Muscle of leg (tissue), 9 donors: Measurements from ENCODE around the gene PLXNA3. TPM values are rescaled to one million over a fixed set of nuclear protein-coding genes. Genes with fewer than 3 reads are reported as not detected.

Source experiments
- polyA plus RNA-seq, 8 donors: library from polyadenylated mRNA; unstranded; fragments of 120-200 nt; gene quantifications; one replicate each; pipeline versions ENCODE4 v1.2.1 to v1.2.3, GENCODE V29; 2013; ENCODE audit warnings: inconsistent platforms in 1 of 8, low replicate concordance in 1 of 8; ENCODE audit not compliant: insufficient read length in 8 of 8, insufficient read depth in 1 of 8
- total RNA-seq: library from RNA; stranded (reverse); fragments of 120-200 nt; gene quantifications from one replicate; pipeline ENCODE4 v1.2.4, GENCODE V29; 2013

The PLXNA3 gene
- total and polyA plus RNA-seq, 9 donors = 7.4 to 48.1 (median 38.8) TPM

Other genes with a start within 250 kb of the PLXNA3 start
- gene OPN1MW2, start 238.5 kb upstream of the PLXNA3 start, total RNA-seq = not detected
- not detected for gene OPN1MW2, start 238.5 kb upstream of the PLXNA3 start, polyA plus RNA-seq
- gene OPN1MW3, start 200.7 kb upstream of the PLXNA3 start, total RNA-seq = not detected
- gene OPN1MW3, start 200.7 kb upstream of the PLXNA3 start, polyA plus RNA-seq = not detected
- not detected for gene TEX28, start 163.2 kb upstream of the PLXNA3 start, total RNA-seq
- gene TEX28, start 163.2 kb upstream of the PLXNA3 start, polyA plus RNA-seq = not detected
- gene TKTL1, start 162.5 kb upstream of the PLXNA3 start, total RNA-seq = 0.27 TPM
- gene TKTL1, start 162.5 kb upstream of the PLXNA3 start, polyA plus RNA-seq = under 1 TPM; 0.15 to 0.73 (median 0.29) TPM
- 212 TPM for gene FLNA, start 83.6 kb upstream of the PLXNA3 start, total RNA-seq
- gene FLNA, start 83.6 kb upstream of the PLXNA3 start, polyA plus RNA-seq = 100 to 1,000 TPM; 329 to 450 (median 367) TPM
- 8.7 TPM for gene EMD, start 79.0 kb upstream of the PLXNA3 start, total RNA-seq
- 10 to 100 TPM; 48.8 to 66.7 (median 57.4) TPM for gene EMD, start 79.0 kb upstream of the PLXNA3 start, polyA plus RNA-seq
- gene RPL10, start 59.9 kb upstream of the PLXNA3 start, total RNA-seq = 7,222 TPM
- 1,000 to 10,000 TPM; 5,887 to 6,889 (median 5,977) TPM for gene RPL10, start 59.9 kb upstream of the PLXNA3 start, polyA plus RNA-seq
- 35.2 TPM for gene DNASE1L1, start 49.0 kb upstream of the PLXNA3 start, total RNA-seq
- gene DNASE1L1, start 49.0 kb upstream of the PLXNA3 start, polyA plus RNA-seq = 10 to 100 TPM; 17.8 to 38.7 (median 30.8) TPM
- 17.2 TPM for gene TAFAZZIN, start 46.7 kb upstream of the PLXNA3 start, total RNA-seq
- 10 to 100 TPM; 17.0 to 34.8 (median 27.3) TPM for gene TAFAZZIN, start 46.7 kb upstream of the PLXNA3 start, polyA plus RNA-seq
- gene ATP6AP1, start 29.6 kb upstream of the PLXNA3 start, total RNA-seq = 30.0 TPM
- 10 to 100 TPM; 58.0 to 78.3 (median 67.6) TPM for gene ATP6AP1, start 29.6 kb upstream of the PLXNA3 start, polyA plus RNA-seq
- gene GDI1, start 21.1 kb upstream of the PLXNA3 start, total RNA-seq = 45.4 TPM
- 100 to 1,000 TPM in 2 of 8 donors, 10 to 100 TPM in 6; 78.6 to 106 (median 91.5) TPM for gene GDI1, start 21.1 kb upstream of the PLXNA3 start, polyA plus RNA-seq
- gene FAM50A, start 14.1 kb upstream of the PLXNA3 start, total RNA-seq = 38.0 TPM
- gene FAM50A, start 14.1 kb upstream of the PLXNA3 start, polyA plus RNA-seq = 10 to 100 TPM; 61.4 to 71.4 (median 65.9) TPM
- 16.2 TPM for gene LAGE3, start 21.0 kb downstream of the PLXNA3 start, total RNA-seq
- 10 to 100 TPM; 12.1 to 15.9 (median 14.5) TPM for gene LAGE3, start 21.0 kb downstream of the PLXNA3 start, polyA plus RNA-seq
- 26.2 TPM for gene UBL4A, start 28.3 kb downstream of the PLXNA3 start, total RNA-seq
- 10 to 100 TPM; 20.3 to 27.8 (median 24.5) TPM for gene UBL4A, start 28.3 kb downstream of the PLXNA3 start, polyA plus RNA-seq
- 7.8 TPM for gene SLC10A3, start 32.3 kb downstream of the PLXNA3 start, total RNA-seq
- gene SLC10A3, start 32.3 kb downstream of the PLXNA3 start, polyA plus RNA-seq = 10 to 100 TPM; 10.4 to 17.9 (median 13.3) TPM
- gene FAM3A, start 58.0 kb downstream of the PLXNA3 start, total RNA-seq = 19.1 TPM
- gene FAM3A, start 58.0 kb downstream of the PLXNA3 start, polyA plus RNA-seq = 10 to 100 TPM; 22.7 to 34.7 (median 28.9) TPM
- gene G6PD, start 88.6 kb downstream of the PLXNA3 start, total RNA-seq = 5.8 TPM
- 10 to 100 TPM; 11.0 to 19.4 (median 13.9) TPM for gene G6PD, start 88.6 kb downstream of the PLXNA3 start, polyA plus RNA-seq
- gene IKBKG, start 89.3 kb downstream of the PLXNA3 start, total RNA-seq = 9.4 TPM
- gene IKBKG, start 89.3 kb downstream of the PLXNA3 start, polyA plus RNA-seq = 10 to 100 TPM; 12.2 to 16.3 (median 14.0) TPM
- not detected for gene CTAG1A, start 126.9 kb downstream of the PLXNA3 start, total RNA-seq
- gene CTAG1A, start 126.9 kb downstream of the PLXNA3 start, polyA plus RNA-seq = not detected
- gene CTAG1B, start 161.0 kb downstream of the PLXNA3 start, total RNA-seq = not detected
- gene CTAG1B, start 161.0 kb downstream of the PLXNA3 start, polyA plus RNA-seq = not detected
- not detected for gene CTAG2, start 195.3 kb downstream of the PLXNA3 start, total RNA-seq
- gene CTAG2, start 195.3 kb downstream of the PLXNA3 start, polyA plus RNA-seq = not detected